Transverse colon (tissue), 4 donors: ENCODE results near the gene FBXO8. TPM values are rescaled to one million over a fixed set of nuclear protein-coding genes. Genes with fewer than 3 reads are reported as not detected.

Source experiments
- DNase-seq: peaks from one replicate; pipeline ENCODE4 v3.0.0-alpha.2; 2019
- H3K27ac ChIP-seq, 4 donors: fragments of 200-600 bp; sonication (generic); 2 replicates each; pipeline ENCODE4 v1.5.1; 2016 to 2018; ENCODE audit warnings: inconsistent platforms in 4 of 4
- H3K27me3 ChIP-seq: fragments of 200-600 bp; sonication (generic); 2 replicates; pipeline ENCODE4 v1.5.1; 2017; ENCODE audit warnings: inconsistent platforms
- H3K36me3 ChIP-seq, 4 donors: fragments of 200-600 bp; sonication (generic); 2 replicates each; pipeline ENCODE4 v1.5.1; 2017 to 2019; ENCODE audit warnings: inconsistent platforms in 4 of 4
- H3K4me1 ChIP-seq, 4 donors: fragments of 200-600 bp; sonication (generic); 2 replicates each; pipeline ENCODE4 v1.5.1; 2017 to 2020; ENCODE audit warnings: inconsistent platforms in 4 of 4
- H3K4me3 ChIP-seq, 4 donors: fragments of 200-600 bp; sonication (generic); 1 replicate in 1 of 4; 2 replicates in 3 of 4; pipeline versions ENCODE4 v1.5.1 to v1.6.1; 2017 to 2019; ENCODE audit warnings: inconsistent platforms in 4 of 4
- H3K9me3 ChIP-seq, 2 donors: fragments of 200-600 bp; sonication (generic); 2 replicates each; pipeline ENCODE4 v1.5.1; 2017 to 2019; ENCODE audit warnings: inconsistent platforms in 2 of 2
- EP300 ChIP-seq: sonication (generic); formaldehyde crosslinking; IDR thresholded peaks from one replicate; pipeline ENCODE4 v1.6.1; 2017; ENCODE audit warnings: antibody characterized with exemption, low read depth
- POLR2A ChIP-seq: fragments of 450-650 bp; IDR thresholded peaks from one replicate; pipeline ENCODE4 v1.6.1; 2016; ENCODE audit warnings: antibody characterized with exemption, mild to moderate bottlenecking, moderate library complexity
- POLR2AphosphoS5 ChIP-seq, 3 donors: sonication (generic); formaldehyde crosslinking; IDR thresholded peaks; one replicate each; pipeline ENCODE4 v1.6.1; 2016; ENCODE audit warnings: antibody characterized with exemption in 3 of 3
- WGBS, 2 donors: methylation state at CpG; one replicate each; pipeline ENCODE4 v1.1.5; 2018; ENCODE audit warnings: low coverage in 1 of 2; 5-methylcytosine and 5-hydroxymethylcytosine counted together
- in situ Hi-C, 4 donors: fragments of 200-750 bp; cut with MboI; loops; one replicate each; pipeline versions ENCODE4 v1.15.0 to v1.15.1; 2017; ENCODE audit warnings: low sequenced_read_pairs in 3 of 4, low pct_ligation_motif_present in 1 of 4, low pct_unique_long_range_greater_than_20kb in 1 of 4
- intact Hi-C: fragments of 100-400 bp; cut with DNase I; formaldehyde crosslinking; loops from one replicate; pipeline ENCODE4 v1.15.1; 2023; ENCODE audit warnings: low total_unique reads
- total RNA-seq, 4 donors: library from RNA; depleted of rRNA; stranded (reverse); fragments of >200 nt; gene quantifications; one replicate each; pipeline ENCODE4 v1.1.0, GENCODE V29; 2016
- TF ChIP-seq, protein P1 (sequence below), 5 experiments: fragments of 200-600 bp in 3 of 5; fragments of 450-650 bp in 2 of 5; sonication (generic) in 3 of 5; IDR thresholded peaks; 1 replicate in 2 of 5; 2 replicates in 3 of 5; pipeline ENCODE4 v1.5.1; 2016 to 2017; ENCODE audit warnings: antibody characterized with exemption in 5 of 5, inconsistent platforms in 3 of 5, mild to moderate bottlenecking in 2 of 5, moderate library complexity in 1 of 5

FBXO8 gene
- total RNA-seq, 4 donors from 2014 or later = 30.1 to 45.3 (median 37.1) TPM

DNA sequence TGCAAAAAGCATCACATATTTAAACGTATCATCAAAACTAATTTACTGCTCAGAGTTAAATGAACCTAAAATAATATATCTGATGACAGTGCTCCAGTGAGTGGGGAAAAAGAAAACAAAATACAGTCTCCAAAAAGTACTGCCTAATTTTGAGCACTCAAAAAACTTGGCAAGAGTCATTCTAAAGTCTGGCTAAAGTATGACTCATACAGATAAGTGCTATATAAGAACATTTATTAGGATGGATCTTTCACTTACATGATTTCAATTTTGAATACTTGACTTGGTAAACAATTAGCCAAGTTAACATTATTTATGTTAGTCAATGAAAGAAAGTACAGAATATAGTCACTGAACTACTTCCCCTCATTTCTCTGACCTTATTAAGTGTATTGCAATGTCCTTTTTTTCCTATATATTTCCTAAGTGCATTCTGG, 27.2 kb downstream of the FBXO8 start:
- Histone ChIP-seq H3K9me3 (no peaks in the 10 kb centered on the region), H3K36me3 (peaks cover 0 to 9% (median 2%) of the 10 kb centered on the region in 4 donors), H3K4me3 (no peak overlapping the region), H3K27ac (no peak overlapping the region), H3K27me3 (no peaks in the 10 kb centered on the region), H3K4me1 (peaks cover 0 to 7% (median 0%) of the 10 kb centered on the region in 4 donors)
- TF ChIP-seq POLR2A (no peak), POLR2AphosphoS5 (IDR thresholded peaks at IDR 0.05) (no peak), EP300 (no peak)
- TF ChIP-seq, protein P1, sequence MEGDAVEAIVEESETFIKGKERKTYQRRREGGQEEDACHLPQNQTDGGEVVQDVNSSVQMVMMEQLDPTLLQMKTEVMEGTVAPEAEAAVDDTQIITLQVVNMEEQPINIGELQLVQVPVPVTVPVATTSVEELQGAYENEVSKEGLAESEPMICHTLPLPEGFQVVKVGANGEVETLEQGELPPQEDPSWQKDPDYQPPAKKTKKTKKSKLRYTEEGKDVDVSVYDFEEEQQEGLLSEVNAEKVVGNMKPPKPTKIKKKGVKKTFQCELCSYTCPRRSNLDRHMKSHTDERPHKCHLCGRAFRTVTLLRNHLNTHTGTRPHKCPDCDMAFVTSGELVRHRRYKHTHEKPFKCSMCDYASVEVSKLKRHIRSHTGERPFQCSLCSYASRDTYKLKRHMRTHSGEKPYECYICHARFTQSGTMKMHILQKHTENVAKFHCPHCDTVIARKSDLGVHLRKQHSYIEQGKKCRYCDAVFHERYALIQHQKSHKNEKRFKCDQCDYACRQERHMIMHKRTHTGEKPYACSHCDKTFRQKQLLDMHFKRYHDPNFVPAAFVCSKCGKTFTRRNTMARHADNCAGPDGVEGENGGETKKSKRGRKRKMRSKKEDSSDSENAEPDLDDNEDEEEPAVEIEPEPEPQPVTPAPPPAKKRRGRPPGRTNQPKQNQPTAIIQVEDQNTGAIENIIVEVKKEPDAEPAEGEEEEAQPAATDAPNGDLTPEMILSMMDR (IDR thresholded peaks at IDR 0.05) = no peak
- DNase-seq = no peak
- in situ Hi-C loops = no loop called here
- 88 to 93% methylated on average over 1 of the region's 1 CpG for WGBS, 2 donors
- intact Hi-C loops = no loop called here

DNA sequence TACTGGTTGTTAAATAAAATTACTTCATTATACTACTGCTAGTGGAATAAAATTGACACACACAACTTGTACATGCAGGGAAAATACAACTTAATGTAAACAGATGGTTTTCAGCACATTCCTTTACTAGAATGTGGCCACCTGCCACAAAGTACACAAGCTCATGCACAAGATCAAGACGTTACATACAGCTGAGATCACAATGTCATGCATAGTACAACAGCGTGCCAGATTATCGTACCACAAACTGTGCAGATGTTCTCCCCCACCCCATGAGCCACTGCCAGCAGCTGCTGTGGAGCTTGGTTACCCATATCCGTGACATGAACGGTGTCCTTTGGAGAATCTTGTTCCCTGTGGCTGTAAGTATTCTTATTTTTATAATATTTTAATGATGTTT, 27.7 kb downstream of the FBXO8 start:
- Histone ChIP-seq H3K27ac (no peak overlapping the region), H3K36me3 (peaks cover 0 to 9% (median 2%) of the 10 kb centered on the region in 4 donors), H3K4me1 (peaks cover 0 to 7% (median 0%) of the 10 kb centered on the region in 4 donors), H3K9me3 (no peaks in the 10 kb centered on the region), H3K27me3 (no peaks in the 10 kb centered on the region), H3K4me3 (no peak overlapping the region)
- in situ Hi-C loops (no loop called here), intact Hi-C loops (no loop called here)
- TF ChIP-seq POLR2AphosphoS5 (IDR thresholded peaks at IDR 0.05) (no peak), EP300 (no peak), POLR2A (no peak)
- TF ChIP-seq, protein P1 (IDR thresholded peaks at IDR 0.05) = no peak
- WGBS, 2 donors = 78% methylated on average over 5 of the region's 5 CpGs; no CpG with 5 or more reads in 1 of the 2 donors
- no peak for DNase-seq

DNA sequence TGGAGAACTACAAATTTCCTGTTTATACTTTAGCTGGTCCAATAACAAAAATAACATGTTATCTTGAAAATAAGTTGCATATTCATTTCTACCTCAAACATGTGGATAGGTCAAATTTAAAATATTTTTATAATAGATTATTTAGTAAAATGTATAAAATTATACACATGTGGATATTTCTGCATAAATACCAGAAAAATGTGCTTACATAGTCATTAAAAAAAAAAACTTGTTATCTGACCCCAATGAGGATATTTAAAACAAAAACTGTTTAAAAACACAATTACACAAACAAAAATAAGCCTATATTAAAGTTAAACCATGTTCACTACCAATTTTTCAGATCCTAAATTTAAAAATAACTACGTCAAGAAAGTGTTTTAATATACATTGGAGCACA, 28.1 kb downstream of the FBXO8 start:
- H3K27me3 ChIP-seq = no peaks in the 10 kb centered on the region
- in situ Hi-C loops (no loop called here), intact Hi-C loops (no loop called here)
- no peak for DNase-seq
- H3K9me3 ChIP-seq = no peaks in the 10 kb centered on the region
- H3K27ac ChIP-seq = no peak overlapping the region
- H3K4me1 ChIP-seq = peaks cover 0 to 4% (median 0%) of the 10 kb centered on the region in 4 donors
- no peak for TF ChIP-seq POLR2A
- no peak for TF ChIP-seq POLR2AphosphoS5 (IDR thresholded peaks at IDR 0.05)
- TF ChIP-seq, protein P1 (IDR thresholded peaks at IDR 0.05) = no peak
- TF ChIP-seq EP300 = no peak
- peaks cover 0 to 9% (median 2%) of the 10 kb centered on the region in 4 donors for H3K36me3 ChIP-seq
- 92 to 97% methylated on average over 1 of the region's 1 CpG for WGBS, 2 donors
- no peak overlapping the region for H3K4me3 ChIP-seq

DNA sequence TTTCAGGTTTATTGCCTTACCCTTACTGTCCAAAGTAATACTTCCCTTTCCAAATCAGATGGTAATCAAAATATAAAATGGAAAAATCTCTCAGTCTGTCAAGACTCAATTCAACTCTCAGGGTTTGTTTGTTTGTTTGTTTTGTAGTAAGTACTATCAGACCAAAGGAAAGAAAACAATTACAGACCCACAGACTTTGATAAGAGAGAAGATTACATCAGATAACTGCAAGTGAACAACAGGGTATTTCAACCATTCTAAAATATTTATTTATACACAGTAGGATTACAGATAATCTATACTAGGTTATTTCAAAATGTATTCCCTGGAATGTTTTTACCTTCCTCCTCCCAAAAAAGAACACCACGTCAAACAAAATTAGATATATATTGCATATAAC, 28.9 kb downstream of the FBXO8 start:
- Histone ChIP-seq H3K36me3 (peaks cover 0 to 9% (median 2%) of the 10 kb centered on the region in 4 donors), H3K9me3 (no peaks in the 10 kb centered on the region), H3K27me3 (no peaks in the 10 kb centered on the region), H3K4me1 (peaks cover 0 to 4% (median 0%) of the 10 kb centered on the region in 4 donors), H3K27ac (no peak overlapping the region), H3K4me3 (no peak overlapping the region)
- in situ Hi-C loops (no loop called here), intact Hi-C loops (no loop called here)
- TF ChIP-seq, protein P1 (IDR thresholded peaks at IDR 0.05) = no peak
- no peak for TF ChIP-seq POLR2AphosphoS5 (IDR thresholded peaks at IDR 0.05)
- no peak for TF ChIP-seq POLR2A
- TF ChIP-seq EP300 = no peak
- WGBS, 2 donors = 88 to 89% methylated on average over 1 of the region's 1 CpG
- no peak for DNase-seq
